Measurements from ENCODE around the gene ZNF74. TPM values are rescaled to one million over a fixed set of nuclear protein-coding genes. Genes with fewer than 3 reads are reported as not detected.

The ZNF74 gene
- total RNA-seq, 1 experiment from 2014 or later, result 8.1 TPM

DNA sequence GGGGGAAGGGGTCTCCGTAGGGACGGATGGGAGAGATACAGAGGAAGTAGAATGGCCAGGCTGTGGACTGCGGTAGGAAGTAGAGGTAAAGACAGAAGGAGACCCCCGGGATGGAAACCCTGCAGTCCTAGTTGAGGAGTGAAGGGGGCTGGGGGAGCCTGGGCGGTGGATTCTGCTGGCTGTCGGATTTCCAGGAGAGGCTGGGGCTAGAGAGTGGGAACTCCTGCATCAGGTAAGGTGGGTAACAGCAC, 44.4 kb downstream of the ZNF74 start:
- ChIA-PET POLR2A (ENCODE audit: unreplicated experiment) (no interaction called here), CTCF (no interaction called here)

DNA sequence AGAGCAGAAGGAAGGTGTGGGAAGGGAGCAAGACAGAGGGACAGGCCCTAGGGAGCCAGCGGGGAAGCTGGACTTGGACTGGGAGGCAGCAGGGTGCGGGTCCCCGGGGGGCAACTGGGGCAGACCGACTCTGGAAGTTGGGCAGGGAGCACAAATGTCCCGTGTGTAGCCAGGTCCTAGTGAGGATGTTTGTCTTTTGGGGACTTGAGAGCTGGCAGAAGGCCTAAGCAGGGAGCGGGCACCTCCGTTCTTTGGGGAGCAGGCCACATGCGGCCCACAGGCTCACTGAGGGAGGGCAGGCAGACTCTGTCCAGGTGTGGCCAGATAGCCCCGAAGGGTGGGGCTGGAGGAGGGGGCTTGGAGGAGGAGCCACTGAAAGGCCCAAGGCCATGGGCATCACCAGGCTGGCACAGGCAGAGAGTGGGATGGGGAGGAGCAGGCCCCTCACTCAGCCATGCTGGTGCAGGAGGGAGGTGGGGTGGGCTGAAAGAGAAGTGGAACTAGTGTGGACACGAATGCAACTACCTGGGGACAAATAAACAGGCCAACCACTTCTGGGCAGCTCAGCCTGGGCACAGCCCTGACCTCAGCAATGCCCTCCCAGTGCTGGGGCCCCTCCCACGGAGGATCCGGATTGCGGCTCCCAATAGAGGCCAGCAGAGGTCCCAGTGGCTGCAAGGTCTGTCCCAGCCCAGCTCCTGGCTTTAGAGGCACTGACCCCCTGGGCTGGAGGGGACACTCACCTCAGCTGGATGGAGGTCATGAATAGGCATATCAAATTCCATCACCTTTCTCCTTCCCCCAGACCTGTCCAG, 44.9 kb downstream of the ZNF74 start:
- no peaks in the 10 kb centered on the region for H3K27me3 ChIP-seq (ENCODE audit: insufficient read depth, low read depth)
- no peak overlapping the region for H2AFZ ChIP-seq
- CTCF ChIA-PET, result interaction anchor here (0.6 kb wide), 1 partner anchor 308 kb away, joined by 4 read pairs; no protein-coding TSS in a partner anchor

More for the DNA sequence above, 44.4 kb downstream of the ZNF74 start:
- no peaks in the 10 kb centered on the region for H3K36me3 ChIP-seq (ENCODE audit: low read depth)
- no peaks in the 10 kb centered on the region for H3K9me2 ChIP-seq (ENCODE audit: insufficient read depth)
- no peak overlapping the region for H3K27ac ChIP-seq
- no peak for DNase-seq
- H3K79me2 ChIP-seq (ENCODE audit: low read depth), result no peaks in the 10 kb centered on the region
- no peak overlapping the region for H3K4me2 ChIP-seq
- no peaks in the 10 kb centered on the region for H3F3A ChIP-seq (ENCODE audit: insufficient read depth, low read depth)
- no TSS peak for BruUV-seq (replicated peaks)
- TF ChIP-seq EZH2 (IDR thresholded peaks at IDR 0.05; ENCODE audit: low read depth), result no peak
- TF ChIP-seq, protein P1, sequence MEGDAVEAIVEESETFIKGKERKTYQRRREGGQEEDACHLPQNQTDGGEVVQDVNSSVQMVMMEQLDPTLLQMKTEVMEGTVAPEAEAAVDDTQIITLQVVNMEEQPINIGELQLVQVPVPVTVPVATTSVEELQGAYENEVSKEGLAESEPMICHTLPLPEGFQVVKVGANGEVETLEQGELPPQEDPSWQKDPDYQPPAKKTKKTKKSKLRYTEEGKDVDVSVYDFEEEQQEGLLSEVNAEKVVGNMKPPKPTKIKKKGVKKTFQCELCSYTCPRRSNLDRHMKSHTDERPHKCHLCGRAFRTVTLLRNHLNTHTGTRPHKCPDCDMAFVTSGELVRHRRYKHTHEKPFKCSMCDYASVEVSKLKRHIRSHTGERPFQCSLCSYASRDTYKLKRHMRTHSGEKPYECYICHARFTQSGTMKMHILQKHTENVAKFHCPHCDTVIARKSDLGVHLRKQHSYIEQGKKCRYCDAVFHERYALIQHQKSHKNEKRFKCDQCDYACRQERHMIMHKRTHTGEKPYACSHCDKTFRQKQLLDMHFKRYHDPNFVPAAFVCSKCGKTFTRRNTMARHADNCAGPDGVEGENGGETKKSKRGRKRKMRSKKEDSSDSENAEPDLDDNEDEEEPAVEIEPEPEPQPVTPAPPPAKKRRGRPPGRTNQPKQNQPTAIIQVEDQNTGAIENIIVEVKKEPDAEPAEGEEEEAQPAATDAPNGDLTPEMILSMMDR (conservative IDR thresholded peaks at IDR 0.05), result no peak
- intact Hi-C loops (cut with micrococcal nuclease; ENCODE audit: unreplicated experiment), result no loop called here
- no peaks in the 10 kb centered on the region for H4K20me1 ChIP-seq (ENCODE audit: insufficient read depth)
- no peak overlapping the region for H3K4me3 ChIP-seq
- no peak overlapping the region for H2AFZ ChIP-seq
- no peaks in the 10 kb centered on the region for H3K9me3 ChIP-seq (ENCODE audit: insufficient read depth, low read depth)
- no peaks in the 10 kb centered on the region for H3K27me3 ChIP-seq (ENCODE audit: insufficient read depth, low read depth)
- H3K4me1 ChIP-seq (replicated peaks; ENCODE audit: insufficient read depth), result no peaks in the 10 kb centered on the region

DNA sequence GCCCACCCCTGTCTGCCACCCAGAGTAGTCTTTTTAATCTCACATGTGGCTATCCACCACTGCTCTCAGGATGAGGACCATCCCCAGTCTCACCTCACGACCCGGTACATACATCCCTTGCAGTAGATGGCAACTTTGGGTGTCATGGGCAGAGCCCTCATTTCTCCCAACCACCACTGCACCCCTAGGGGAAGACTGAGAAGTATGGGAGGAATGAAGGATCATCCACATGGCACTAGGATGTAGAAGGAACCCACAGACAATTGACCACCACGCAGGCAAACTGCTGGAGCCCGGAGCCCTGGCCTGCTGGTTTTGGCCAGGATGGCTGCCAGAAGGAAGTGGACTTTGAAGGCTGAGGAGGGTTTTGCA, 45.6 kb downstream of the ZNF74 start:
- intact Hi-C loops (cut with micrococcal nuclease; ENCODE audit: unreplicated experiment), result no loop called here
- Histone ChIP-seq H3F3A (ENCODE audit: insufficient read depth, low read depth) (no peaks in the 10 kb centered on the region), H4K20me1 (ENCODE audit: insufficient read depth) (no peaks in the 10 kb centered on the region), H3K9me3 (ENCODE audit: insufficient read depth, low read depth) (no peaks in the 10 kb centered on the region), H2AFZ (no peak overlapping the region), H3K9me2 (ENCODE audit: insufficient read depth) (no peaks in the 10 kb centered on the region), H3K27ac (no peak overlapping the region), H3K4me3 (no peak overlapping the region), H3K79me2 (ENCODE audit: low read depth) (no peaks in the 10 kb centered on the region), H3K36me3 (ENCODE audit: low read depth) (no peaks in the 10 kb centered on the region), H3K4me1 (replicated peaks; ENCODE audit: insufficient read depth) (no peaks in the 10 kb centered on the region), H3K27me3 (ENCODE audit: insufficient read depth, low read depth) (no peaks in the 10 kb centered on the region), H3K4me2 (no peak overlapping the region)
- POLR2A ChIA-PET (ENCODE audit: unreplicated experiment), result no interaction called here
- BruUV-seq (replicated peaks), result no TSS peak
- TF ChIP-seq, protein P1 (conservative IDR thresholded peaks at IDR 0.05), result no peak
- TF ChIP-seq EZH2 (IDR thresholded peaks at IDR 0.05; ENCODE audit: low read depth), result no peak
- CTCF ChIA-PET, result no interaction called here
- no peak for DNase-seq

More for the DNA sequence above, 44.9 kb downstream of the ZNF74 start:
- no peaks in the 10 kb centered on the region for H3K9me3 ChIP-seq (ENCODE audit: insufficient read depth, low read depth)
- H3K79me2 ChIP-seq (ENCODE audit: low read depth), result no peaks in the 10 kb centered on the region
- no peaks in the 10 kb centered on the region for H3K9me2 ChIP-seq (ENCODE audit: insufficient read depth)
- no peak overlapping the region for H3K4me2 ChIP-seq
- no peak for TF ChIP-seq EZH2 (IDR thresholded peaks at IDR 0.05; ENCODE audit: low read depth)
- TF ChIP-seq, protein P1 (conservative IDR thresholded peaks at IDR 0.05), result no peak
- no peak for DNase-seq
- intact Hi-C loops (cut with micrococcal nuclease; ENCODE audit: unreplicated experiment), result no loop called here
- POLR2A ChIA-PET (ENCODE audit: unreplicated experiment), result no interaction called here
- no peaks in the 10 kb centered on the region for H3K36me3 ChIP-seq (ENCODE audit: low read depth)
- BruUV-seq (replicated peaks), result no TSS peak
- no peaks in the 10 kb centered on the region for H4K20me1 ChIP-seq (ENCODE audit: insufficient read depth)
- no peaks in the 10 kb centered on the region for H3K4me1 ChIP-seq (replicated peaks; ENCODE audit: insufficient read depth)
- no peaks in the 10 kb centered on the region for H3F3A ChIP-seq (ENCODE audit: insufficient read depth, low read depth)
- H3K4me3 ChIP-seq, result no peak overlapping the region
- no peak overlapping the region for H3K27ac ChIP-seq

All from PC-9 (cell line).